K562 (cell line): Measurements from ENCODE around the gene ZNF316. TPM values are rescaled to one million over a fixed set of nuclear protein-coding genes. Genes with fewer than 3 reads are reported as not detected.

Source experiments
- DMBX1 ChIP-seq: fragments of 250-450 bp; sonication (Bioruptor Pico); IDR thresholded peaks from 2 replicates; pipeline ENCODE4 v1.8.0; 2022; ENCODE audit warnings: inconsistent platforms, mild to moderate bottlenecking, moderate library complexity, borderline replicate concordance
- ELF1 ChIP-seq: fragments of 200-800 bp; sonication (Bioruptor generic); IDR thresholded peaks from 2 replicates; pipeline ENCODE4 v1.6.1; 2016; ENCODE audit warnings: missing genetic modification characterization, missing compliant biosample characterization
- FOXP1 ChIP-seq: sonication (generic); formaldehyde crosslinking; IDR thresholded peaks from 2 replicates; pipeline ENCODE4 v1.8.0; 2022; ENCODE audit warnings: mild to moderate bottlenecking, missing genetic modification reagents
- HDAC1 ChIP-seq, 2 experiments: fragments of 450-650 bp; IDR thresholded peaks; 2 replicates each; pipeline ENCODE4 v1.6.1; 2016 to 2017; ENCODE audit warnings: inconsistent platforms in 1 of 2, mild to moderate bottlenecking in 1 of 2, moderate library complexity in 1 of 2
- NR1H2 ChIP-seq: sonication (generic); formaldehyde crosslinking; IDR thresholded peaks from 2 replicates; pipeline ENCODE4 v1.4.0; 2020; ENCODE audit warnings: mild to moderate bottlenecking, missing genetic modification reagents
- NR4A1 ChIP-seq, 2 experiments: fragments of 250-450 bp in 1 of 2; fragments of 450-650 bp in 1 of 2; sonication (Bioruptor Pico) in 1 of 2; IDR thresholded peaks; 2 replicates each; pipeline versions ENCODE4 v1.4.0 to v1.6.1; 2016 to 2020; ENCODE audit warnings: mild to moderate bottlenecking in 2 of 2, missing compliant biosample characterization in 1 of 2, missing genetic modification characterization in 1 of 2, moderate library complexity in 1 of 2
- RBFOX2 ChIP-seq: fragments of 200-400 bp; formaldehyde crosslinking; IDR thresholded peaks from 2 replicates; pipeline ENCODE4 v1.6.1; 2017; ENCODE audit warnings: low read depth, mild to moderate bottlenecking, low read length, moderate library complexity
- SRF ChIP-seq, 2 experiments: fragments of 250-450, 450-650 bp in 1 of 2; sonication (Bioruptor Pico) in 1 of 2; sonication (generic) in 1 of 2; formaldehyde crosslinking; IDR thresholded peaks; 2 replicates each; pipeline versions ENCODE4 v1.5.0 to v1.5.1; 2020 to 2022; ENCODE audit warnings: mild to moderate bottlenecking in 1 of 2, missing genetic modification reagents in 1 of 2
- SUPT5H ChIP-seq: fragments of 450-650 bp; IDR thresholded peaks from 2 replicates; pipeline ENCODE4 v1.6.1; 2016
- U2AF1 ChIP-seq: fragments of 200-400 bp; formaldehyde crosslinking; optimal IDR thresholded peaks from 2 replicates; pipeline ENCODE3; 2017; ENCODE audit warnings: mild to moderate bottlenecking, low read depth, low read length, moderate library complexity
- XRCC4 ChIP-seq: IDR thresholded peaks from one replicate; pipeline ENCODE4 v1.6.1; 2011; ENCODE audit not compliant: insufficient read depth, insufficient read length; ENCODE audit errors: extremely low read depth
- ZBTB1 ChIP-seq: sonication (generic); formaldehyde crosslinking; IDR thresholded peaks from 2 replicates; pipeline ENCODE4 v1.8.1; 2023; ENCODE audit warnings: missing genetic modification reagents, low read depth, mild to moderate bottlenecking, borderline replicate concordance
- ZBTB33 ChIP-seq: sonication (generic); formaldehyde crosslinking; IDR thresholded peaks from 2 replicates; pipeline ENCODE4 v1.8.1; 2023; ENCODE audit warnings: mild to moderate bottlenecking, missing genetic modification reagents
- ZFX ChIP-seq: sonication (generic); formaldehyde crosslinking; IDR thresholded peaks from 2 replicates; pipeline ENCODE4 v1.8.0; 2022; ENCODE audit warnings: mild to moderate bottlenecking, missing genetic modification reagents, moderate library complexity
- polyA plus RNA-seq, 8 experiments: library from polyadenylated mRNA; depleted of rRNA in 4 of 8; stranded (reverse) in 5 of 8; unstranded in 3 of 8; fragments of >200 nt; fragmentation: Nextera tagmentation in 2 of 8; fragmentation: Illumina TruSeq in 1 of 8; extraction: Ambion mirVana in 2 of 8; extraction: Trizol in 1 of 8; gene quantifications; 2 replicates each; pipeline versions ENCODE4 v1.2.1 to v1.2.3, GENCODE V29; 2011 to 2014; ENCODE audit warnings: inconsistent platforms in 1 of 8, missing spikeins in 1 of 8
- total RNA-seq, 7 experiments: library from RNA; depleted of rRNA in 6 of 7; stranded (reverse); fragments of >200 nt in 6 of 7; fragmentation: Illumina TruSeq in 2 of 7; extraction: Trizol in 2 of 7; gene quantifications; 2 replicates each; pipeline versions ENCODE4 v1.2.1 to v1.2.3, GENCODE V29; 2011 to 2021; ENCODE audit warnings: low replicate concordance in 1 of 7
- TF ChIP-seq, protein P1 (sequence below), 2 experiments: fragments of 450-650 bp; IDR thresholded peaks; 2 replicates each; pipeline ENCODE4 v1.6.1; 2018; ENCODE audit warnings: mild to moderate bottlenecking in 2 of 2, low read depth in 1 of 2; ENCODE audit not compliant: partially characterized antibody in 2 of 2
- TF ChIP-seq, protein P2 (sequence below): sonication (generic); formaldehyde crosslinking; IDR thresholded peaks from 2 replicates; pipeline ENCODE4 v1.8.1; 2022; ENCODE audit warnings: missing genetic modification reagents
- TF ChIP-seq, protein P3 (sequence below): fragments of 250-450 bp; sonication (Bioruptor Pico); IDR thresholded peaks from 2 replicates; pipeline ENCODE4 v1.4.0; 2020; ENCODE audit warnings: mild to moderate bottlenecking, moderate library complexity

Gene ZNF316
- total and polyA plus RNA-seq, 9 of the 15 experiments (the other 6 are each of a cell fraction or from before 2014, with no cell fraction given): 0.10 to 34.0 (median 8.6) TPM

DNA sequence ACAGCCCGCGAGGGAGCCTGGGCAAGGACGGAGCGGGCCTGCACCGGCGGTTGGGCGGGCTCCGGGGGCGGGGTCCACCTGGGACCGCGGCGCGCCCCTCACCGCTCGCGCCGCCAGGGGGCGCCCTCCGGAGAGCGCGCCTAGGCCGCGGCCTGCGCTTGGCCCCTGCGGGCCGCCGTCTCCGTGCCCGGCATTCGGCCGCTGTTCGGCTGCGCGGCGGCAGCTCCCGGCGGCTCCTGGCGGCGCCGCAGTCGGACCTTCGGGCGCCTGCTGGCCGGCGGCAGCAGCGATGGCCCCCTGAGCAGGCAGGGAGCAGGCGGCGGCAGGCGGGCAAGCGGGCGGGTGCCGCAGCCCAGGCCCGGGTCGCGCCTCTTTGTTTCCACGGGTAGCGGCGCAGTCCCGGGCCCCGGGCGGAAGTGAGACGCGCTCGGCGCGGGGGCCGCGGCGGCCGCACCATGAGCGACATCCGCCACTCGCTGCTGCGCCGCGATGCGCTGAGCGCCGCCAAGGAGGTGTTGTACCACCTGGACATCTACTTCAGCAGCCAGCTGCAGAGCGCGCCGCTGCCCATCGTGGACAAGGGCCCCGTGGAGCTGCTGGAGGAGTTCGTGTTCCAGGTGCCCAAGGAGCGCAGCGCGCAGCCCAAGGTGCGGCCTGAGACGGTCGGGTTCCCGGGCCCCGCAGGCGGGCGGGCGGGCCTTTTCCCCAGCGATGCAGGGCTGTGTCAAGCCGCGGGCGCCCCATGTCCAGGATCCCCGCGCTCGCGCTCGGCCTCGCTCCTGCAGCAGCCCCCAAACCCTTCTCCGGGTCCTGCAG lies 47.1 kb upstream of the ZNF316 start, which contains the start of gene INTS15 (continued):
- TF ChIP-seq, protein P1, sequence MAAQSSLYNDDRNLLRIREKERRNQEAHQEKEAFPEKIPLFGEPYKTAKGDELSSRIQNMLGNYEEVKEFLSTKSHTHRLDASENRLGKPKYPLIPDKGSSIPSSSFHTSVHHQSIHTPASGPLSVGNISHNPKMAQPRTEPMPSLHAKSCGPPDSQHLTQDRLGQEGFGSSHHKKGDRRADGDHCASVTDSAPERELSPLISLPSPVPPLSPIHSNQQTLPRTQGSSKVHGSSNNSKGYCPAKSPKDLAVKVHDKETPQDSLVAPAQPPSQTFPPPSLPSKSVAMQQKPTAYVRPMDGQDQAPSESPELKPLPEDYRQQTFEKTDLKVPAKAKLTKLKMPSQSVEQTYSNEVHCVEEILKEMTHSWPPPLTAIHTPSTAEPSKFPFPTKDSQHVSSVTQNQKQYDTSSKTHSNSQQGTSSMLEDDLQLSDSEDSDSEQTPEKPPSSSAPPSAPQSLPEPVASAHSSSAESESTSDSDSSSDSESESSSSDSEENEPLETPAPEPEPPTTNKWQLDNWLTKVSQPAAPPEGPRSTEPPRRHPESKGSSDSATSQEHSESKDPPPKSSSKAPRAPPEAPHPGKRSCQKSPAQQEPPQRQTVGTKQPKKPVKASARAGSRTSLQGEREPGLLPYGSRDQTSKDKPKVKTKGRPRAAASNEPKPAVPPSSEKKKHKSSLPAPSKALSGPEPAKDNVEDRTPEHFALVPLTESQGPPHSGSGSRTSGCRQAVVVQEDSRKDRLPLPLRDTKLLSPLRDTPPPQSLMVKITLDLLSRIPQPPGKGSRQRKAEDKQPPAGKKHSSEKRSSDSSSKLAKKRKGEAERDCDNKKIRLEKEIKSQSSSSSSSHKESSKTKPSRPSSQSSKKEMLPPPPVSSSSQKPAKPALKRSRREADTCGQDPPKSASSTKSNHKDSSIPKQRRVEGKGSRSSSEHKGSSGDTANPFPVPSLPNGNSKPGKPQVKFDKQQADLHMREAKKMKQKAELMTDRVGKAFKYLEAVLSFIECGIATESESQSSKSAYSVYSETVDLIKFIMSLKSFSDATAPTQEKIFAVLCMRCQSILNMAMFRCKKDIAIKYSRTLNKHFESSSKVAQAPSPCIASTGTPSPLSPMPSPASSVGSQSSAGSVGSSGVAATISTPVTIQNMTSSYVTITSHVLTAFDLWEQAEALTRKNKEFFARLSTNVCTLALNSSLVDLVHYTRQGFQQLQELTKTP (IDR thresholded peaks at IDR 0.05; ENCODE audit: low read depth in 1 of 2, partially characterized antibody in 2 of 2): no peak
- no peak for TF ChIP-seq NR1H2 (CRISPR knock-in tag)
- TF ChIP-seq DMBX1 (CRISPR knock-in tag): peak; percentile 29; the same call in 1 of the 2 replicates
- TF ChIP-seq ZBTB33: no peak
- TF ChIP-seq SUPT5H: 0 out of 2 replicates have a peak, but pooled peaks have one; percentile 10
- peak; percentile 18; the same call in 1 of the 2 replicates for TF ChIP-seq ZBTB1 (CRISPR knock-in tag)
- TF ChIP-seq, protein P2, sequence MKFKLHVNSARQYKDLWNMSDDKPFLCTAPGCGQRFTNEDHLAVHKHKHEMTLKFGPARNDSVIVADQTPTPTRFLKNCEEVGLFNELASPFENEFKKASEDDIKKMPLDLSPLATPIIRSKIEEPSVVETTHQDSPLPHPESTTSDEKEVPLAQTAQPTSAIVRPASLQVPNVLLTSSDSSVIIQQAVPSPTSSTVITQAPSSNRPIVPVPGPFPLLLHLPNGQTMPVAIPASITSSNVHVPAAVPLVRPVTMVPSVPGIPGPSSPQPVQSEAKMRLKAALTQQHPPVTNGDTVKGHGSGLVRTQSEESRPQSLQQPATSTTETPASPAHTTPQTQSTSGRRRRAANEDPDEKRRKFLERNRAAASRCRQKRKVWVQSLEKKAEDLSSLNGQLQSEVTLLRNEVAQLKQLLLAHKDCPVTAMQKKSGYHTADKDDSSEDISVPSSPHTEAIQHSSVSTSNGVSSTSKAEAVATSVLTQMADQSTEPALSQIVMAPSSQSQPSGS (CRISPR knock-in tag): no peak
- TF ChIP-seq FOXP1 (CRISPR knock-in tag): 0 out of 2 replicates have a peak, but pooled peaks have one; percentile 32
- peak; percentile 79 for TF ChIP-seq ZFX (CRISPR knock-in tag)
- no peak for TF ChIP-seq NR4A1 (CRISPR knock-in tag; IDR thresholded peaks at IDR 0.05)
- TF ChIP-seq NR4A1 (tag; IDR thresholded peaks at IDR 0.05): 0 out of 2 replicates have a peak, but pooled peaks have one; percentile 50
- 0 out of 4 replicates have a peak, but pooled peaks of 1 of the 2 experiments have one; percentile 1 for TF ChIP-seq SRF (CRISPR knock-in tag; IDR thresholded peaks at IDR 0.05)
- TF ChIP-seq HDAC1 (IDR thresholded peaks at IDR 0.05): peak in 1 of 2 experiments; percentile 80; a peak in 2 of 4 replicates
- peak; percentile 86 for TF ChIP-seq RBFOX2
- TF ChIP-seq, protein P3, sequence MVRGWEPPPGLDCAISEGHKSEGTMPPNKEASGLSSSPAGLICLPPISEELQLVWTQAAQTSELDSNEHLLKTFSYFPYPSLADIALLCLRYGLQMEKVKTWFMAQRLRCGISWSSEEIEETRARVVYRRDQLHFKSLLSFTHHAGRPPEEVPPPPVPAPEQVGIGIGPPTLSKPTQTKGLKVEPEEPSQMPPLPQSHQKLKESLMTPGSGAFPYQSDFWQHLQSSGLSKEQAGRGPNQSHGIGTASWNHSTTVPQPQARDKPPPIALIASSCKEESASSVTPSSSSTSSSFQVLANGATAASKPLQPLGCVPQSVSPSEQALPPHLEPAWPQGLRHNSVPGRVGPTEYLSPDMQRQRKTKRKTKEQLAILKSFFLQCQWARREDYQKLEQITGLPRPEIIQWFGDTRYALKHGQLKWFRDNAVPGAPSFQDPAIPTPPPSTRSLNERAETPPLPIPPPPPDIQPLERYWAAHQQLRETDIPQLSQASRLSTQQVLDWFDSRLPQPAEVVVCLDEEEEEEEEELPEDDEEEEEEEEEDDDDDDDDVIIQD (CRISPR knock-in tag): no peak
- peak; percentile 65 for TF ChIP-seq ELF1 (tag)
- TF ChIP-seq U2AF1: peak; percentile 17
- no peak for TF ChIP-seq XRCC4
